Mucosa of stomach (tissue), 1 donor: ENCODE results near the gene ZNF527.

ENCODE experiments used
- H3K27me3 ChIP-seq: one replicate; pipeline ENCODE4 v1.7.0; 2013; ENCODE audit warnings: mild to moderate bottlenecking, low read length; ENCODE audit not compliant: control insufficient read depth, insufficient read depth
- H3K36me3 ChIP-seq: one replicate; pipeline ENCODE4 v1.7.0; 2013; ENCODE audit warnings: low read length; ENCODE audit not compliant: control insufficient read depth, insufficient read depth
- H3K4me1 ChIP-seq: one replicate; pipeline ENCODE4 v1.7.0; 2013; ENCODE audit warnings: mild to moderate bottlenecking, low read length; ENCODE audit not compliant: control insufficient read depth, insufficient read depth
- H3K4me3 ChIP-seq: one replicate; pipeline ENCODE4 v1.7.0; 2013; ENCODE audit warnings: low read length
- H3K9ac ChIP-seq: one replicate; pipeline ENCODE4 v1.7.0; 2013; ENCODE audit warnings: mild to moderate bottlenecking, low read length, moderate library complexity
- H3K9me3 ChIP-seq: one replicate; pipeline ENCODE4 v1.7.0; 2013; ENCODE audit warnings: mild to moderate bottlenecking, low read length, moderate library complexity; ENCODE audit not compliant: control insufficient read depth
- donor health status: Pancreatic carcinoma.

Gene ZNF527

DNA sequence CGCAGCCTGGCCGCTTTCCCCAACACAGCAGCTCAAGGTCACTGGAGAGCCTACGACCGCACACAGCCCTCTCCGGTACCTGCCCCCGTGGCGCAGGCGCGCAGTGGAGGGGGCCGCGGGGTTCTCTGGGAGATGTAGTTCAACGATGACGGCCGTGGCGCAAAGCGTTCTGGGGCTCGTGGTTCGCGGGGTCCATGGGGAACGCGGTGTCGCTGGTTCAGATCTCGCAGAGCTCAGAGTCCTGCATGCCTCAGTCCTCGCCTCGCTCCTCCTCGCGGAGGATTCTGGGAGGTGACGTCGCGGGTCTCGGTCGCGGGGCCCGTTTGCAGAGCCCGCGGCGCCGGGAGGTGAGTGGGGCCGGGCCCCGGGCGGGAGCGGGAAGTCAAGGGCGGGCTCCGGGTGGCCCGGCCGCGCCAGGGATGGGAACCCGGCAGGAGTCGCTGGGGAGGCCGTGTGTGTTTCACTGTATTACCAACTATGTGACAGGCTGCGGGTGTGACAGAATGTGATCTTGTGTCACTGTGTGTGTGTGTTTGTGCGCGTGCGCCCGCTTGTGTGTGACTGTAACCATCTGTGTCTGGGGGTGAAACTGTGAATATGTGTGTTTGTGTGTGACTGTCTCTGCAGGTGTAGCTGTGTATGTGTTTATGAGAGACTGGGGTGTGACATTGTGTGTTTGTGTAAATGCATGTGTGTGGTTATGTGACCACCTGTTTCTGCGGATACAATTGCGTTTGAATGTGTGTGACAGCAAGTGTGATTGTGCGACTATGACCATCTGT lies at the start of gene ZNF527:
Gene ZNF527 (plus strand): TSS at position 220 of the 782 bp plus-strand sequence. CDS start 3,100 bp downstream, outside the sequence.
- H3K4me1 ChIP-seq = no peaks in the 10 kb centered on the region
- H3K9me3 ChIP-seq = no peaks in the 10 kb centered on the region
- peak within 1 kb of the TSS; percentile 72 for H3K9ac ChIP-seq
- peak within 1 kb of the TSS; percentile 76 for H3K4me3 ChIP-seq
- peaks cover 3% of the 10 kb centered on the region for H3K36me3 ChIP-seq
- H3K27me3 ChIP-seq = no peaks in the 10 kb centered on the region

DNA sequence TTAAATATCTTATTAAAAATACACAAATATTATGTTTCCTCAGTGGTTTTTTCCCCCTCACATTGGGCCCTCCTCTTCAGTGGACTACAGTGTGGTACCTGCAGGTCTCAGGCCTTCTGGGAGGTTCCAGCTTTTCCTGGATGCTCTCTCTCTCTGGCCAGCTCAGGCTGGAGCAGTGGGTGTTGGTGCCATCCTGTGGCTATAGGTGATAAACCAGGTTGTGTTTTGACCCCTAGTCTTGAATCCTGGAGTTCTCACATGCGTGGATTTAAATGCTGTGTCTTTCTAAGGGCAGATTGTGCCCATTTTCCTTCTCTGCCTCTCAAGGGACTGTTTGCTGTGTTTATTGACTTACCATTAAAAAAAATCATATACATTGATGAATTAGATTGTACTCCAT lies 41.2 kb upstream of the ZNF527 start:
- Histone ChIP-seq H3K9me3 (no peaks in the 10 kb centered on the region), H3K4me1 (peaks cover 6% of the 10 kb centered on the region), H3K9ac (no peak overlapping the region), H3K4me3 (no peak overlapping the region), H3K36me3 (no peaks in the 10 kb centered on the region), H3K27me3 (no peaks in the 10 kb centered on the region)

DNA sequence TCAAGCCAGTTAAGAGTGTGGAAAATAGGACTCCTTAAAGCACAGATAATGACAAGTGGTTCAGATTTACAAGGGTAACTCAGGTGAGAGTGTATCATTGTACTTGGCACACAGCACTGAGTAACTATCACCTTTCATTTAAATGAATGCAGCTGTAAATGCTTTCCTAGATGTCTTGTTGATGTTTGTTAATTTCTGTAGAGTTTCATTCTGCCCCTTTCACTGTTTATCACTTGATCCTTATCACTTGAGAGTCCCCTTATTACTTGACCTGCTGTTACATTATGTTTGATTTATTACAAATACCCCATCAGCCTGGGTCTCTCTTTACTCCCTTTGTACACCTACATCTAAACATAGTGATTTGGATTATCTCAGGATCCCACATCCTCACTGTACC lies 38.1 kb upstream of the ZNF527 start:
- H3K9ac ChIP-seq = no peak overlapping the region
- H3K4me1 ChIP-seq = peaks cover 10% of the 10 kb centered on the region
- H3K27me3 ChIP-seq = no peaks in the 10 kb centered on the region
- H3K9me3 ChIP-seq = no peaks in the 10 kb centered on the region
- H3K36me3 ChIP-seq = no peaks in the 10 kb centered on the region
- H3K4me3 ChIP-seq = no peak overlapping the region

DNA sequence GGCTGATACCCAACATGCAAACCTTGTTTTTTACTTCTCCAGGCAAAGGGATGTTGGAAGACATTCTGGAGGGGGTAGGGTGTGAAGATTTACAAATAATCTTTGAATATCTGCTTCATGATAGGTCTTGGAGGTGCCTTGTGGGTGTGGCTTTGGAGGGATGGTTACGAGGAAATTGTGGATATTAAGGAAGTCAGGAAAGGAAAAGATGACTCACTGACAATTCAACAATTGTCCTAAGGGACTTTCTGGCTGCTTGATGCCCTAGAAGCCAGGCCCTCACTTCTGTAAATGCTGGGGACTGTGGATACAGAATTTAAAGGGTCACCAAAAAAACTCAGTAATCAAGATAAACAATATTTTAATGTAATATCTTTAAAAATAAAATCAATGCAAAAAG lies 37.4 kb upstream of the ZNF527 start:
- Histone ChIP-seq H3K9me3 (no peaks in the 10 kb centered on the region), H3K4me1 (peaks cover 10% of the 10 kb centered on the region), H3K36me3 (no peaks in the 10 kb centered on the region), H3K4me3 (no peak overlapping the region), H3K9ac (no peak overlapping the region), H3K27me3 (no peaks in the 10 kb centered on the region)

DNA sequence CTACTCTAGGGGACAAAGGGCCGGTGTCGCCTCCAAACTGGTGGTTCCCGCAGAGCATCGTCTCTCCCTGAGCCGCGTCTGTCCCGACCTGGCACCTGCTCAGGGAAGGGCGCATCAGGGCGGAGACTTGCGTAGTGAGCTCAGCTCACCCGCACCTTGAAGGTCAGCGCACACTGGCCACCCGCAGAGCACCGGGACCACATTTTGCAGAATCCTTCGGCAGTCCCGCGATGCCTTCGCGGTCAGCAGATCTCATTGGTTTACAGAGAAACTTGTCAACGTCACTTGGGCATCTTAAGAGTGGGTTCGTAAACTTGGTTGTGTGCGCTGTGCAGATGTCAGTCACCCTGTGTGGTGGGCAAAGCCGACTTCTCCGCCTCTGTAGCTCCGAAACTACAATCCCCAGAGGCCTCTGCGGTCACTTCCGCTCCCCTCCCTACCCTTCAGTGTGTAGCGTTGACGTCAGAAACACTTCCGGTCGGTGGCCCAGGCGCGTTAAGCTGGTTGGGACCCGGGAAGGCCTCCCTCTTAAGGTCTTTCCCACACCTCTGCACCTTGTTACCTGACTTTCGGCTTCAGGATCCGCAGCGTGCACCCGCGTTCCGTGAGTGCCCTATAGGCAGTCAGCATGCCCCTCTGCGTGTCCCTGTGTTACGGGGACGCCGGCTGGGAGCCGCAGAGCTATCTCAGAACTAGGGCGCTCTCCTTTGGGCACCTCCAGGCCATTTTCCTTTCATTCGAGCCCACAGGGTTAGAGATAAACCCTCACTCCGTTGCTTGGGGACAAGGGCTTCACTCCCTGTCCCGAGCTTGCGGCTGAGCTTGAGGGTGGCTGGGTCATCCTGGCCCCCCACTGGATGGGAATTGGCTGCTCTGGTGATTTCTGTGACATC lies 36.5 kb upstream of the ZNF527 start:
- H3K27me3 ChIP-seq = no peaks in the 10 kb centered on the region
- H3K4me1 ChIP-seq = peaks cover 10% of the 10 kb centered on the region
- peak overlapping the region; percentile 86 for H3K4me3 ChIP-seq
- H3K9me3 ChIP-seq = no peaks in the 10 kb centered on the region
- no peaks in the 10 kb centered on the region for H3K36me3 ChIP-seq
- peak overlapping the region; percentile 90 for H3K9ac ChIP-seq

DNA sequence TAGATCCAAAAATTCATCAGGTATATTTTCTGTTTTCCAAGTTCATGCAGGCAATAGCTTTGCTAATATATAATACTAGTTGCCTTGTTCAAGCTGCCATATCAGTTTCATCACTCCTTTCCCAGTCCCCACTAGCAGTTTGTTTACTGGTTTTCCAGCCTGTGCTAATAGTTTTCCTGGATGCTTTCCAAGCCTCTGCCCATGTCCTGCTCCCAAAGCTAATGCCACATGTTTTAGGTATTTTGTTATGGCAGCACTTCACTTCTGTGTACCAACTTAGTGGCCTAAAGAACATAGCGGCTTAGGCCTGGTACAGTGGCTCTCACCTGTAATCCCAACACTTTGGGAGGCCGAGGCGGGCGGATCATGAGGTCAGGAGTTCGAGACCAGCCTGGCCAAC lies 28.1 kb upstream of the ZNF527 start:
- Histone ChIP-seq H3K4me1 (no peaks in the 10 kb centered on the region), H3K9ac (no peak overlapping the region), H3K27me3 (no peaks in the 10 kb centered on the region), H3K9me3 (no peaks in the 10 kb centered on the region), H3K36me3 (no peaks in the 10 kb centered on the region), H3K4me3 (no peak overlapping the region)

DNA sequence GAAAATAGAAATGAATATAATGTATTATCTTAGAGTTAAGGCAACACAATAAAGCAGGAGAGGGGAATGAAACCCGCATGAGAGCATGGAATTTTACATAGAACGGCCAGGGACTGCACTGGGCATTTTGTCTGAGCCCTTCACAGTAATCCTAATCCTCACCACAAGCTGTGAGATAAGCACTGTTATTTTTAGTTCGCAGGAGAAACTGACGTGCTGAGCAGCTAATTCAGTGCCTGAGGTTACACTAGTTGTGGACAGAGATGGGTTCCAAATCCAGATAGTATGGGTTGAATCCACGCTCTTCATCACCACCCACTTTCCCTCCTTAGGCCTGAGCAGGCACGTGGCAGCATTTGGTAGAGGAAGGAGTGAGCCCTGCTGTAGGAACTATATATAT lies 24.8 kb upstream of the ZNF527 start:
- H3K27me3 ChIP-seq = no peaks in the 10 kb centered on the region
- H3K9me3 ChIP-seq = no peaks in the 10 kb centered on the region
- no peak overlapping the region for H3K4me3 ChIP-seq
- H3K9ac ChIP-seq = no peak overlapping the region
- H3K36me3 ChIP-seq = no peaks in the 10 kb centered on the region
- H3K4me1 ChIP-seq = no peaks in the 10 kb centered on the region

DNA sequence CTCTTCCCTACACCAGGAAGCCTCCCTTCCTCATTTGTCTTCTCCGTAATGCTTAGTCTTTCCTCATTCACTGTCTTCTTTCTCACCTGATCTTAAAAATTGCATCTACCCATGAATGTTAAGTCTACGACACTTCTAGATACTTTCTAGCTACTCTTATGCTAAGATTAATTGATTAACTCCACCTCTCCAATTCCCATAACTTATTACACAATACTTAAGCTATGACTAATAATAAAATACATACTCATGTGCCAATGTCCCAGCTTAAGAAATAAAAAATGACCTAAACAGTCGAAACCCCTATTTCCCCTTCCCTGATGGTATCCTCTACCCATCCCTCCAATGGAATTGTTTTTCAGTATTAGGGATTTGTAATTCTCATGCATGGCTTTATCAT lies 22.8 kb upstream of the ZNF527 start:
- Histone ChIP-seq H3K27me3 (no peaks in the 10 kb centered on the region), H3K36me3 (no peaks in the 10 kb centered on the region), H3K4me1 (no peaks in the 10 kb centered on the region), H3K9me3 (no peaks in the 10 kb centered on the region), H3K9ac (no peak overlapping the region), H3K4me3 (no peak overlapping the region)

DNA sequence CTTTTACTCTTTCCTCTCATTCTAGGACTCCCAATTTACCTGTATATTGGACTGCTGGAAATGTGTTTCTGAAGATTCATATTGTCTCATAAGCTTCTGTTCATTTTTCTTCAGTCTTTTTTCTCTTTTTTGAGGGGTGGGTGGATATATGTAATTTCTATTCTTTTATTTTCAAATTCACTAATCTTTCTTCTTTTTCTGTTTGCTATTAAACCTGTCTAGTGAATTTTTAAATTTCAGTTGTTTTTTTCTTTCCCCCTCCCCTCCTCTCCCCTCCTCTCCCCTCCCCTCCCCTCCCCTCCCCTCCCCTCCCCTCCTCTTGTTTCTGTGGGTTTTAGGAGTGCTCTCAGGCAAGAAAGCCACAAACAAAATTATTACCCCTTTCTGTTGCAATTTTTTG lies 16.9 kb upstream of the ZNF527 start:
- Histone ChIP-seq H3K4me3 (no peak overlapping the region), H3K9ac (no peak overlapping the region), H3K27me3 (no peaks in the 10 kb centered on the region), H3K9me3 (no peaks in the 10 kb centered on the region), H3K36me3 (no peaks in the 10 kb centered on the region), H3K4me1 (no peaks in the 10 kb centered on the region)

DNA sequence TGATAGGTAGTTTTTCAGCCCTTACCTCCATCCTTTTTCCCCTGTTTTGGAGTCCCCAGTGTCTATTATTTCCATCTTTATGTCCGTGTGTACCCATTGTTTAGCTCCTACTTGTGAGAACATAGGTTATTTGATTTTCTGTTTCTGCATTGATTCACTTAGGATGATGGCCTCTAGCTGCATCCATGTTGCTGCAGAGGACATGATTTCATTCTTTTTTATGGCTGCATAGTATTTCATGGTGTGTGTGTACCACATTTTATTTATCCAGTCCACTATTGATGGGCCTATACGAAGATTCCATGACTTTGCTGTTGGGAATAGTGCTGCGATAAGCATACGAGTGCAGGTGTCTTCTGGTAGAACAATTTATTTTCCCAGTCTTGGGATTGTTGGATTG lies 15.0 kb upstream of the ZNF527 start:
- Histone ChIP-seq H3K4me1 (no peaks in the 10 kb centered on the region), H3K27me3 (no peaks in the 10 kb centered on the region), H3K36me3 (no peaks in the 10 kb centered on the region), H3K9me3 (no peaks in the 10 kb centered on the region), H3K4me3 (no peak overlapping the region), H3K9ac (no peak overlapping the region)

DNA sequence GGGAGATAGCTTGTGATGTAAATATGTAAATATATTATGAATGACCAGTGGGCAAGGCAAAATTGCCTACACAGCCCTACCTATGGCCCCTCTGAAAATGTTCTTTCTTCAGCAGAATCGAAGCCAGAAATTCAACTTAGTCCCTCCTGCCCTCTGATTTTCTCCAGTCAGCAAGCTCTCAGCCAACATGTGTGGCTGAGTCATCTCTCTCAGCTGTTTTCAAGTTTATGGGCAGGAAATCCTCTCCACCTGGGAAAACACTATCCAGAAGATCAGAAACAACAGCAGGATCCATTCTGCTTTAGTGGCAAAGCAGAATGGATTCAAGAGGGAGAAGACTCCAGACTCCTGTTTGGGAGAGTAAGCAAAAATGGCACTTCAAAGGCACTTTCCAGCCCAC lies 8.9 kb upstream of the ZNF527 start:
- H3K27me3 ChIP-seq = no peaks in the 10 kb centered on the region
- no peak overlapping the region for H3K9ac ChIP-seq
- no peaks in the 10 kb centered on the region for H3K36me3 ChIP-seq
- H3K4me1 ChIP-seq = no peaks in the 10 kb centered on the region
- no peak overlapping the region for H3K4me3 ChIP-seq
- no peaks in the 10 kb centered on the region for H3K9me3 ChIP-seq

DNA sequence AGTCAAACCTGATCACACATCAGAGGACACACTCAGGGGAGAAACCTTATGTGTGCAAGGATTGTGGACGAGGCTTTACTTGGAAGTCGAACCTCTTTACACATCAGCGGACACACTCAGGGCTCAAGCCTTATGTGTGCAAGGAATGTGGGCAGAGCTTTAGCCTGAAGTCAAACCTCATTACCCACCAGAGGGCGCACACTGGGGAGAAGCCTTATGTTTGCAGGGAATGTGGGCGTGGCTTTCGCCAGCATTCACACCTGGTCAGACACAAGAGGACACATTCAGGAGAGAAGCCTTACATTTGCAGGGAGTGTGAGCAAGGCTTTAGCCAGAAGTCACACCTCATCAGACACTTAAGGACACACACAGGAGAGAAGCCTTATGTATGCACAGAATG lies 8.2 kb upstream of the ZNF527 start:
- no peaks in the 10 kb centered on the region for H3K36me3 ChIP-seq
- no peaks in the 10 kb centered on the region for H3K4me1 ChIP-seq
- H3K9ac ChIP-seq = no peak overlapping the region
- H3K4me3 ChIP-seq = no peak overlapping the region
- no peaks in the 10 kb centered on the region for H3K9me3 ChIP-seq
- no peaks in the 10 kb centered on the region for H3K27me3 ChIP-seq
